Spleen (tissue), 7 donors: ENCODE data around the gene GMFB.
A peak's percentile ranks its signal among the peaks of the same experiment; 100 is the strongest.

ENCODE experiments used
- CTCF ChIP-seq, 11 experiments: fragments of 200-600 bp in 7 of 11; fragments of 450-650 bp in 4 of 11; sonication (generic) in 4 of 11; IDR thresholded peaks in 8 of 11; conservative IDR thresholded peaks in 3 of 11; 1 replicate in 7 of 11; 2 replicates in 4 of 11; pipeline versions ENCODE4 v1.4.0 to v1.8.0; 2016 to 2021; ENCODE audit warnings: antibody characterized with exemption in 11 of 11, inconsistent platforms in 4 of 11, mild to moderate bottlenecking in 1 of 11
- POLR2A ChIP-seq, 3 donors: fragments of 450-650 bp; IDR thresholded peaks; one replicate each; pipeline ENCODE4 v1.5.1; 2017; ENCODE audit warnings: antibody characterized with exemption in 3 of 3, mild to moderate bottlenecking in 1 of 3
- donor health status: DM: no; HTN: no; CAD: no; lungs with moderate emphysema.
- donor health status: DM: no; HTN: no; CAD: no.
- donor health status: DM: no; HTN: no; CAD: no.

GRCh38 chr14:54503486-54503885 lies 14.7 kb upstream of the GMFB start:
- TF ChIP-seq CTCF (IDR thresholded peaks at IDR 0.05 in 8 of 11, conservative IDR thresholded peaks at IDR 0.05 in 3 of 11) = peak in 4 of 11 experiments; percentile 15 to 50 (median 41)
- TF ChIP-seq POLR2A (IDR thresholded peaks at IDR 0.05) = no peak
